DOHH2 (cell line): Measurements from ENCODE around the gene CCDC69.

ENCODE experiments used
- EZH2phosphoT487 ChIP-seq: fragments of 200-600 bp; sonication (generic); IDR thresholded peaks from 2 replicates; pipeline ENCODE4 v1.6.1; 2017; ENCODE audit warnings: borderline replicate concordance, mild to moderate bottlenecking, antibody characterized with exemption, low read length, moderate library complexity, mixed read lengths
- TF ChIP-seq, protein P1 (sequence below): fragments of 200-600 bp; sonication (generic); IDR thresholded peaks from one replicate; pipeline ENCODE4 v1.5.1; 2014; ENCODE audit warnings: antibody characterized with exemption, mild to moderate bottlenecking, low read depth, low read length; ENCODE audit not compliant: poor library complexity, severe bottlenecking

DNA sequence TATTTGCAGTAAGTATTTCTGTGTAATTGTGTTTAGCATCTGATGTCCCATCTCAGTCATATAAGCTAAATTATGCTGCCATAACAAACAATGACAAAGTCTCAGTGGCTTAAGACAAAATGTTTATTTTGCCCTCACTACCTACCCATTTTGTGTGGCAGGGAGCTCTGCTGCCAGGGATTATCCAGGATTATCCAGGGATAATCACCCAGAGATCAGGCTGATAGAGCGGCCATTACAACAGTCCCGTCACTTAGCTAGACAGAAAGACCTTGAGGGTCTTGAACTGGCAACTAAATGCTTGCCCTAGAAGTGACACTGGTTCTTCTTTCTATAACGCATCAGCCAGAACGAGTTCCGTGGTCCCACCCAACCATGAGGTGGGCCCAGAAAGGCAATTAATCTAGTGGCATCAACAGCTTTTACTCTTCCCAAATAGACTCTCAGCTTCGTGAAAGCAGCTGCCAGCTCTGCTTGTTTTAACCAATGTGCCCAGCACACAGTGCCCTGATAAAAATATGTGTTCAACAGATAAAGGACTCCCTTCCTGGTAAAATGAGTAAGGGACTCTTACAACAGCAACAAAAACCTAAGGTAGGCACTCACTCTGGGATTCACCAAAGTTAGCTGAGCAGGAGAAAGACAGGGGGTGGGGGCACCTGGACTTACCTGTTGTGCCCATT, 22.8 kb downstream of the CCDC69 start:
- TF ChIP-seq, protein P1, sequence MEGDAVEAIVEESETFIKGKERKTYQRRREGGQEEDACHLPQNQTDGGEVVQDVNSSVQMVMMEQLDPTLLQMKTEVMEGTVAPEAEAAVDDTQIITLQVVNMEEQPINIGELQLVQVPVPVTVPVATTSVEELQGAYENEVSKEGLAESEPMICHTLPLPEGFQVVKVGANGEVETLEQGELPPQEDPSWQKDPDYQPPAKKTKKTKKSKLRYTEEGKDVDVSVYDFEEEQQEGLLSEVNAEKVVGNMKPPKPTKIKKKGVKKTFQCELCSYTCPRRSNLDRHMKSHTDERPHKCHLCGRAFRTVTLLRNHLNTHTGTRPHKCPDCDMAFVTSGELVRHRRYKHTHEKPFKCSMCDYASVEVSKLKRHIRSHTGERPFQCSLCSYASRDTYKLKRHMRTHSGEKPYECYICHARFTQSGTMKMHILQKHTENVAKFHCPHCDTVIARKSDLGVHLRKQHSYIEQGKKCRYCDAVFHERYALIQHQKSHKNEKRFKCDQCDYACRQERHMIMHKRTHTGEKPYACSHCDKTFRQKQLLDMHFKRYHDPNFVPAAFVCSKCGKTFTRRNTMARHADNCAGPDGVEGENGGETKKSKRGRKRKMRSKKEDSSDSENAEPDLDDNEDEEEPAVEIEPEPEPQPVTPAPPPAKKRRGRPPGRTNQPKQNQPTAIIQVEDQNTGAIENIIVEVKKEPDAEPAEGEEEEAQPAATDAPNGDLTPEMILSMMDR: no peak
- no peak for TF ChIP-seq EZH2phosphoT487
